ENCODE results near the gene PTPRC.

PTPRC gene

DNA sequence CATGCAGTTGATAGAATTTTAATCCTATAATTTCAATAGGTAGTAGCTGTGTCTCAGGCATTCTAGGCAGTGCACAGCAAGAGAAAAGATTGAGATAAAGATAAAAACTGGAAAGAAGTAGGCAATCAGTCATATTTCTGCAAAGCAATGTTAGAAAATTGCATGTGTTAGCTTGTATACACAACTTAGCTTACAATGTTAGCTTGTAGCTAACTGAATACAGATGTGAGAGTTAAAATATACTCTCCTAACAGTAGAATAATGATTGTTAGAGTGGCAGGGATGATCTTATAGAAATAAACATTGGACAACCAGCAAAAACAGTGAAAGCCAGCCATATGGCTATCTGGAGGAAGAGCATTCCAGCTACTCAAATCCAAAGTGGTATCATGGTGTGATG, 29.0 kb downstream of the PTPRC start:
- Histone ChIP-seq H3K4me3 (ENCODE audit: low read depth, low read length) (no peak overlapping the region), H3K27me3 (no peaks in the 10 kb centered on the region), H3K9me3 (no peaks in the 10 kb centered on the region), H3K4me1 (no peaks in the 10 kb centered on the region), H3K36me3 (no peaks in the 10 kb centered on the region; the same call in 1 of the 2 replicates)
- no peak for DNase-seq
- TF ChIP-seq, protein P1, sequence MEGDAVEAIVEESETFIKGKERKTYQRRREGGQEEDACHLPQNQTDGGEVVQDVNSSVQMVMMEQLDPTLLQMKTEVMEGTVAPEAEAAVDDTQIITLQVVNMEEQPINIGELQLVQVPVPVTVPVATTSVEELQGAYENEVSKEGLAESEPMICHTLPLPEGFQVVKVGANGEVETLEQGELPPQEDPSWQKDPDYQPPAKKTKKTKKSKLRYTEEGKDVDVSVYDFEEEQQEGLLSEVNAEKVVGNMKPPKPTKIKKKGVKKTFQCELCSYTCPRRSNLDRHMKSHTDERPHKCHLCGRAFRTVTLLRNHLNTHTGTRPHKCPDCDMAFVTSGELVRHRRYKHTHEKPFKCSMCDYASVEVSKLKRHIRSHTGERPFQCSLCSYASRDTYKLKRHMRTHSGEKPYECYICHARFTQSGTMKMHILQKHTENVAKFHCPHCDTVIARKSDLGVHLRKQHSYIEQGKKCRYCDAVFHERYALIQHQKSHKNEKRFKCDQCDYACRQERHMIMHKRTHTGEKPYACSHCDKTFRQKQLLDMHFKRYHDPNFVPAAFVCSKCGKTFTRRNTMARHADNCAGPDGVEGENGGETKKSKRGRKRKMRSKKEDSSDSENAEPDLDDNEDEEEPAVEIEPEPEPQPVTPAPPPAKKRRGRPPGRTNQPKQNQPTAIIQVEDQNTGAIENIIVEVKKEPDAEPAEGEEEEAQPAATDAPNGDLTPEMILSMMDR (IDR thresholded peaks at IDR 0.05; ENCODE audit: low read depth, low read length) = no peak

DNA sequence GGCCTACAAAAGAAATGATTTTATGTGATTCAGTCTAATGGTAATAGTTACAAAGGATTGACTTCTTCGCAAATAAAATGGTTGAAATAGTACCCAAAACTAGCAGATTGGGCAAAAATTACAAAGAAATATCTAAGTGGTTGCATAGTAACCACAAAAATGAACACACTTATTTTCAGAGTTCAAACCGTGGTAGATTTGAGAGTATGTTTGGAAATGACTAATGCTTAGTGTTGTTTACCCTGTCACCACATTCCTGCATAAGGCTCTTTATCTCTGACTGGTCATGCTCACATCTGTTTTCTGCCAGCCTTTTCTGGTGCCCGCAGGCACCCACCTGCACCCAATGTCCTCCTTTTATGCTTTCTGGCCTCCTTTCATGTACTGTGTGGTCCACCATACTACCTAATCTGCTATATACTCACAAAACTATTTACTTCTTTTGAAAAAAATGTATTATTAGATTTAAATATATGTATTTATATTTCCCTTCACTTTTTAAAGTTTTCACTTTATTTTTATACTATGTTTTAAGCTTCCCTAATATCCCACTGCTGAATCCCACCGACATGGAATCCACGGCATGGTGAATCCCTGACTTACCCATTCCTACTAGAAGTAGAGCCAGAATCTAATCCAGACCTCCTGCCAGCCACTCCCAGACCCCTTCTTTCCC, 30.3 kb downstream of the PTPRC start:
- TF ChIP-seq, protein P1 (IDR thresholded peaks at IDR 0.05; ENCODE audit: low read depth, low read length) = no peak
- Histone ChIP-seq H3K27me3 (no peaks in the 10 kb centered on the region), H3K9me3 (no peaks in the 10 kb centered on the region), H3K36me3 (no peaks in the 10 kb centered on the region; the same call in 1 of the 2 replicates), H3K4me1 (no peaks in the 10 kb centered on the region), H3K4me3 (ENCODE audit: low read depth, low read length) (no peak overlapping the region)
- DNase-seq = no peak

DNA sequence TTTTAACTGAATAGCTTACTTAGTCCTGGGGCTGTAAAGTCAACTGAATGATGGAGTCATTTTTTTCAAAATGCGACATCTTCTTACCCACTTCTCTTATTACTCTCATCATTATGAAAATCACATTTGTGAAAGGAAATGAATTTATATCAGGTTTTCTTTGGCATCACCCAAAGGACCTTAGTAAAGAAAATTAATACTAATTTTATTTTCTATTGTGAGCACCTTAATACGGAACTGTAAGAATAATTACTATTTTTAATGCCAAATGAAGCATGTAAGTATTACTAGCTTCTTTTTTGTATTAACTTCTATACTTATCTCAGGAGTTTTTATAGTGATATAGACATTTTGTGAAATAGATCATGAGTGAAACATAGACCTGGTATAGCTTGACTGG, 30.9 kb downstream of the PTPRC start:
- Histone ChIP-seq H3K27me3 (no peaks in the 10 kb centered on the region), H3K4me3 (ENCODE audit: low read depth, low read length) (no peak overlapping the region), H3K9me3 (no peaks in the 10 kb centered on the region), H3K4me1 (no peaks in the 10 kb centered on the region), H3K36me3 (no peaks in the 10 kb centered on the region; the same call in 1 of the 2 replicates)
- TF ChIP-seq, protein P1 (IDR thresholded peaks at IDR 0.05; ENCODE audit: low read depth, low read length) = no peak
- no peak for DNase-seq

DNA sequence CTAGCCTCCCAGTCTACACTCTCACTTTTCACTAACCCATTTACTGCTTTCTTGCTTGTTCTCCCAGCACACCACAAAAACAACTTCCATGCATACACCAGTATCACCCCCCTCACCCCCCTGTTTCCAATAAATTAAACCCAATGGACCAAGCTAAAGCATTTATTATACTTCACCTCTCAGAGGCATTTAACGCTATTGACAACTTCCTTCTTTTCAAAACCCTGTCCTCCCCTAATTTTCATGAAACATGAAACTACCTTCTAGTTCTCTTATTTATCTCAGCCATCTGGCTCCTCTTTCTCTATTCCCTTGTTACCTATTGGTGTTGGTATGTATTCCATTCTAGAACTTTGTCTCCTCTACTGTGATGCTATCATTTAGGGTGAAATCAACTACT, 32.3 kb downstream of the PTPRC start:
- TF ChIP-seq, protein P1 (IDR thresholded peaks at IDR 0.05; ENCODE audit: low read depth, low read length) = no peak
- Histone ChIP-seq H3K4me3 (ENCODE audit: low read depth, low read length) (no peak overlapping the region), H3K27me3 (no peaks in the 10 kb centered on the region), H3K9me3 (no peaks in the 10 kb centered on the region), H3K36me3 (no peaks in the 10 kb centered on the region; the same call in 1 of the 2 replicates), H3K4me1 (peaks cover 8% of the 10 kb centered on the region)
- no peak for DNase-seq

DNA sequence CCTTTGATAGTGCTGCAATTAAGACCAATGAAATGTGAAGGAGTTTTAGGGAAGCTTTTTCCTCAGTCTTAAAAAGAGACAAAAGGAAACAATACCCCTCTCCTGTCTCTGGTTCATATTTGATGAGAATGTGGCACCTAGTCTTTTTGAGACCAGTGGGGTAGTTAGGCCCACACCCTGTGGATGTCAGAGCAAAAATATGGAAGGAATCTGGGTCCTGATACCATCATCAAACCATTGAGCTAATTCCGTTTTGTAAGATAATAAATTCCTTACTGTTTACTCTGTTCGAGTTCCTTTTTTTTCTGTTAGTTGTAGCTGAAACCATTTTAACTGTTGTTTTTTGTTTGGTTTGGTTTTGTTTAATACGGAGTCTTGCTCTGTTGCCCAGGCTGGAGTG, 33.3 kb downstream of the PTPRC start:
- H3K27me3 ChIP-seq = no peaks in the 10 kb centered on the region
- H3K4me1 ChIP-seq = peaks cover 16% of the 10 kb centered on the region
- no peak overlapping the region for H3K4me3 ChIP-seq (ENCODE audit: low read depth, low read length)
- TF ChIP-seq, protein P1 (IDR thresholded peaks at IDR 0.05; ENCODE audit: low read depth, low read length) = no peak
- no peaks in the 10 kb centered on the region; the same call in 1 of the 2 replicates for H3K36me3 ChIP-seq
- no peak for DNase-seq
- H3K9me3 ChIP-seq = no peaks in the 10 kb centered on the region

DNA sequence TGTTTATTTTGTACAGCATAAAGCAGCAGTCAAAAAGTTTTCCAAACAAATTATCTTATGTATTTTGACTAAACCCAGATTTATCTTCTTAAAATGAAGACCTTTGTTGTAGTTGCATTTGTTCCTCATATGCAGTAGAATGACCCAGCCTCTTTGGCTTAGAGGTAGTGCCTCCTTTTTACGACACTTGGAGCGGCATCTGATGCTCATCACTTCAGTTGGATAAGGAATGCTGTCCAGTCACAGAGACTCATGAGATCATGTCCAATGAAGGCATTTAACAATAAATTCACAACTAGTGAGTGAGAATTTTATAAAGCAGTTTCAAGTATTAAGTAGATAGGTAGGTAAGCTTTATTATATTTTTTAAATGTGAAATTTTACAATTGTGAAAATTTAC, 35.2 kb downstream of the PTPRC start:
- Histone ChIP-seq H3K4me1 (peaks cover 21% of the 10 kb centered on the region), H3K36me3 (no peaks in the 10 kb centered on the region), H3K27me3 (no peaks in the 10 kb centered on the region), H3K9me3 (no peaks in the 10 kb centered on the region), H3K4me3 (ENCODE audit: low read depth, low read length) (no peak overlapping the region)
- TF ChIP-seq, protein P1 (IDR thresholded peaks at IDR 0.05; ENCODE audit: low read depth, low read length) = no peak
- no peak for DNase-seq
